Posterior cingulate gyrus (tissue), 11 donors: ENCODE results near the gene CACNB2.

Experiments used
- DNase-seq, 10 donors: peaks; one replicate each; pipeline versions ENCODE4 v3.0.0 to v3.0.0-alpha.2; 2020 to 2021; ENCODE audit warnings: mixed read lengths in 3 of 10
- intact Hi-C: fragments of 100-400 bp; cut with DNase I; formaldehyde crosslinking; loops from one replicate; pipeline ENCODE4 v1.15.1; 2023

The CACNB2 gene

GRCh38 chr10:18476076-18476647 is 335.9 kb downstream of the CACNB2 start:
- DNase-seq = no peak
- intact Hi-C loops = no loop called here

GRCh38 chr10:18478354-18478753 is 338.1 kb downstream of the CACNB2 start:
- intact Hi-C loops = no loop called here

GRCh38 chr10:18479502-18479901 is 339.3 kb downstream of the CACNB2 start:
- intact Hi-C loops = no loop called here
- DNase-seq = no peak

More at GRCh38 chr10:18478354-18478753, 338.1 kb downstream of the CACNB2 start:
- no peak for DNase-seq

- DNase-seq = no peak
- intact Hi-C loops = no loop called here
Observed at GRCh38 chr10:18483516-18484186, 343.4 kb downstream of the CACNB2 start.

GRCh38 chr10:18486438-18486837 is 346.2 kb downstream of the CACNB2 start:
- DNase-seq = no peak
- intact Hi-C loops = no loop called here

GRCh38 chr10:18490755-18491154 is 350.5 kb downstream of the CACNB2 start:
- intact Hi-C loops = no loop called here
- DNase-seq = no peak

DNA sequence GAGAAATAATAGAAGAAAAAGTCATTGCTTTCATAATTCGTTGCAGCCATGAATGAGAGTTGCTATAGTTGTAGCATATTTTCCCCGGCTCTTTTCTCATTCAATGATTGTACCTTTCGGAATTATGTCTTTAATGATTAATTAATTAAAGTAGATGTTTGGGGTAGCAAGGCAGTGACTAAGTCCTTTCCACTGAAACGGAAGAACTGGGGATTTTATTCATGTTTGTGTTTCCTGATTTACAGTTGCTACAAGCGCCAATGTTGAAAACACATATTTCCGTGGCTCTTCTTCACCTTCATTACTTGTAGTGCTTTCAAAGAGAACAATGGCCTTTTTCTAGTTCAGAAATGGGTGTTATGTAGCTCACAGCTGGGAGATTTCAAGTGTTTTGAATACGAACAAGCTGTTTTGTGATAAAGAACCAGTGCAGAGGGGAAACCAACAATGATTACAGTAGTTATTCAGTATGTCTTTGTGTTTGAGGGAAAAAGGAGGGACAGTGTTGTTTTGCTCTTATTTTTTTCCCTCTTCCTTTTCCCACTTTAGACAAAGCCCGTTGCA is 357.7 kb downstream of the CACNB2 start:
- no peak for DNase-seq
- intact Hi-C loops = no loop called here

GRCh38 chr10:18498998-18499397 is 358.8 kb downstream of the CACNB2 start:
- intact Hi-C loops = no loop called here
- no peak for DNase-seq

- intact Hi-C loops = no loop called here
- DNase-seq = no peak
Observed at GRCh38 chr10:18500576-18500975, 360.4 kb downstream of the CACNB2 start.

GRCh38 chr10:18501198-18501597 is 361.0 kb downstream of the CACNB2 start:
- DNase-seq = no peak
- intact Hi-C loops = no loop called here

GRCh38 chr10:18501629-18502028 is 361.4 kb downstream of the CACNB2 start:
- intact Hi-C loops = no loop called here
- DNase-seq = no peak

- no peak for DNase-seq
- intact Hi-C loops = no loop called here
Observed at GRCh38 chr10:18504161-18504560, 363.9 kb downstream of the CACNB2 start.

- intact Hi-C loops = no loop called here
- no peak for DNase-seq
Observed at GRCh38 chr10:18505456-18506118, 365.4 kb downstream of the CACNB2 start.

DNA sequence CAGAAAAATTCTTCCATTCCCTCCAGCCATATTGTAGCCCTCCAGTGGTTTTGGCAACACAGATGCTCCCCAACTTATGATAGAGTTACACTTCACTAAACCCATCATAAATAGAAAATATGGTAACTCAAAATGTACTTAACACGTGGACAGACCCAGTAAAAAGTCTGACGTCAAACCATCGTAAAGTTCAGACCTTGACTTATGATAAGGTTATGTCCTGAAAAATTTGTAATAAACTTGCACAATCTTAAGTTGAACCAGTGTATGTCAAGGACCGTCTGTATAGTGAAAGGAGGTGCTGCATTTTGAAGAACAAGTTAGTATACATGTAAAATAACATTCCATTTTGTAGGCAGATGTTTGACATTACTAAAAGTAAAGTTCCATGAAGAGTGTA is 368.4 kb downstream of the CACNB2 start:
- intact Hi-C loops = no loop called here
- DNase-seq = no peak

GRCh38 chr10:18514537-18514936 is 374.3 kb downstream of the CACNB2 start:
- intact Hi-C loops = no loop called here
- no peak for DNase-seq

DNA sequence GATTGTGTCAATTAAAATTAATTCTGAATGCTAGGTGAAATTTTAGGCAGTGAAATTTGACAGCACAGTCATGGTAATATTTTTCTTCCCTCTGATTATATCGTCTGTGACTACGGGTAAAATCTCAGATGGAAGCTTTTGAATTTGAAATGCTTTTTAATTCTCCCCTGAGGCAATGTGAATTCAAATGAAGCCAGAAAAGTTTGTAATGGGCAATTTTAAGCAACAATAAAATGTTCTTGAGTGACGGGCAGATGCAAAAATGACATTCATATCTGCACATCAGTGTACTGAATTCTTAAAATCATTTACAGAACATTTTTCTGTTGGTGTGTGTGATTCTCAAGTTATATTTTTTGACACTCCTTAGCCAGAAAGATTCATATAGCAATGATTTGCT is 376.6 kb downstream of the CACNB2 start:
- intact Hi-C loops = no loop called here
- no peak for DNase-seq

- intact Hi-C loops = no loop called here
- no peak for DNase-seq
Observed at GRCh38 chr10:18523025-18523424, 382.8 kb downstream of the CACNB2 start.

DNA sequence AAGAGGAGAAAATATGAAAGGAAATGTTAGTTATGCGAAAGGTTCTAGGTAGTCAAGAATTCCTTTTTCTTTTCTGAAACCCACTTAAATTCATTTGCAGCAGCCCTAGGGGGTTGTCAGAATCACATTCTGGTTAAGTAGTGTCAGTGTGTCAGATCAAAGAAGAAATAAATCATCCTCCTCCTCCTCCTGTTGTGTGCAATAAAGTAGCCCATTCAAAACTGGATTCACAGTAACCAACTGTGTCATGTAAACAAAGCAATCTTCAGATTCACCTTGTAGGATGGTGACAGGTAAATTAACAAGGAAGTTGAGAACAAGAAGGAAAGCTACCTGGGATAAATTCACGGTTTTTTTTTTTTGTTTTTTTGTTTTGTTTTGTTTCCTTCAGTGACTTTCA is 383.6 kb downstream of the CACNB2 start:
- intact Hi-C loops = no loop called here
- no peak for DNase-seq

GRCh38 chr10:18527687-18528086 is 387.5 kb downstream of the CACNB2 start:
- intact Hi-C loops = no loop called here
- DNase-seq = no peak

DNA sequence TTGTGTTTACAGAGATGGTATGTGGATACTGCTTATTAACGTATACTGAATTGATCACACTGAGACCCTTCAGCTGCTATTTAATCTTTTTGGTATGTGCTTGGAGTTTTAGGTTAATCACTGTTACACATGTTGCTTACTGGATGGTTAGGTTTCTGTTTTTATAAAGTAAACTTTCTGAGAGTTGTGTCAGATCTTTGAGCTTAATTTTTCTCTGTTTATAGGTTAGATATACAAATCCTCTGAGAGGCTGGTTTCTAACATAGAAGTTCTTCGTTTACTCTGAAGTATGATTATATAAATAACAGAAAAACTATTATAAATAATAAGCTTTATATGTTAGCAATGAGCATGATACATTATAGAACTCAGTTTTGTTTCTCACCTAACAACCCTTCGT is 388.1 kb downstream of the CACNB2 start:
- DNase-seq = no peak
- intact Hi-C loops = no loop called here

- intact Hi-C loops = no loop called here
- no peak for DNase-seq
Observed at GRCh38 chr10:18532881-18533535, 392.8 kb downstream of the CACNB2 start.
